IPS-NIHi7 (cell line): ENCODE data around the gene FHIT.

ENCODE experiments used
- DNase-seq: peaks from one replicate; pipeline ENCODE4 v3.0.0; 2012; ENCODE audit warnings: mixed read lengths; ENCODE audit errors: extremely low spot score

FHIT gene

GRCh38 chr3:60414011-60414410 lies 837.2 kb downstream of the FHIT start:
- DNase-seq: no peak

- DNase-seq: no peak
Observed at GRCh38 chr3:60413551-60413950, 837.7 kb downstream of the FHIT start.

DNA sequence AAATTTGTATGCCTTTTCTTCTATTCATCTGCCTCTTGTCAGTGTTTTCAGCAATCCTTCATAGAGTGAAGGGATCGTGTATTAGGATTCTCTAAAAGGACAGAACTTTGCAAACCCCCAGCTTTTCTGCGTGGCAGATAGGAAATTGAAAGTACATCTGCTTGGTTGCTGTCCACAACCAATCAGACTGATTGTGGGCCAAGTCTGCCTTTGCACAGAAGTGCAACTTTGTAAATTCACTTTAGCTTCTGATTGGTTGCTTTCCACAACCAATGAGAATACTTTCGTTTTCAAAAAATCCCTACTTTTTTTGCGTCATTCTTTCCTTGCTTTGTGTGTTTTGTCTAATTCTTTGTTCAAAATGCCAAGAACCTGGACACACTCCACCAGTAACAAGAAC lies 847.4 kb downstream of the FHIT start:
- DNase-seq: no peak

- DNase-seq: no peak
Observed at GRCh38 chr3:60402931-60403330, 848.3 kb downstream of the FHIT start.

GRCh38 chr3:60399861-60400845 lies 851.1 kb downstream of the FHIT start:
- DNase-seq: no peak

- DNase-seq: no peak
Observed at GRCh38 chr3:60399292-60399691, 852.0 kb downstream of the FHIT start.

DNA sequence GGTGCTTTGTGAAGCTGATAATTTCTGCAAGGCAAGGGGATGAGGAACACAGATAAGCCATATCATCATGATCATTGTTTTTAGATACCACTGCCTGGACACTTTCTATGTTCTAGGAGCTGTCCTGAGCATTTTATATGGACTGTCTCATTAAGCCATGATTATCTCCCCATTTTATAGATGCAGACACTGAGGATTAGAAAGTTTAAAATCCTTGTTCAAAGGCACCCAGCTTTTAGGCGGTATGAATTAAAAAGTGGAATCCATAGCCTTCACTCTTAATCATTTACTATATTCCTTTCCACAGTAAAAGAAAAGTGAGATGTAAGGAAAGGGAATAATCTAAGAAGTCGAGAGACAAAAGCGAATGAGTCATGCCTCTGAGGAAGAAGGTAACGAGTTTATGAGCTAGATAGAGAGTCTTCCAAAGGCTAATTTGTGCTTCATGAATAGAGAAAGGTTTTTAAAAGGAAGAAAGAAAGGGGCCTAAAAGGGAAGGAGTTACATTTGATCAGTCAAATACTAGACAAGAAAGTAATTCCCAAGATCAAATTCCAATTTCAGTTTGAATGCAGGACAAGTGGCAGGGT lies 856.0 kb downstream of the FHIT start:
- DNase-seq: no peak

DNA sequence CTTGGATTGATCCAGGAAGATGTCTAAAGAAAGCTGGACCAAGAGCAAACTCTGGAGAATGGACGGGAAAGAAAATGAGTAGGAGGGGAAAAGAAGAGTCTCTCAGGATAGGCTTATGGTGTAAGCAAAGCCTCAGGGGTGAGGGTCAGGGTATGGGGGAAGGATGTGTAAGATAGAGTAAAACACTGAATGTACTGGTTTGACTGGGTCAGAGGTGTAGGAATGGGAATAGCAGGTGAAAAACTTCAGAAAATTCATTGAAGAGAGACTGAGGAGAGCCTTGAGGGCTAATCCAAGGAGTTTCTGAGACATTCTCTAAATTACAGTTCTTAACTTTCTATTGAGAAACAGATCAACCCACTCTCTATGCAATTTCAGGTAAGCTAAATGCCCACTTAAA lies 857.3 kb downstream of the FHIT start:
- DNase-seq: no peak

- no peak for DNase-seq
Observed at GRCh38 chr3:60392501-60392900, 858.8 kb downstream of the FHIT start.

DNA sequence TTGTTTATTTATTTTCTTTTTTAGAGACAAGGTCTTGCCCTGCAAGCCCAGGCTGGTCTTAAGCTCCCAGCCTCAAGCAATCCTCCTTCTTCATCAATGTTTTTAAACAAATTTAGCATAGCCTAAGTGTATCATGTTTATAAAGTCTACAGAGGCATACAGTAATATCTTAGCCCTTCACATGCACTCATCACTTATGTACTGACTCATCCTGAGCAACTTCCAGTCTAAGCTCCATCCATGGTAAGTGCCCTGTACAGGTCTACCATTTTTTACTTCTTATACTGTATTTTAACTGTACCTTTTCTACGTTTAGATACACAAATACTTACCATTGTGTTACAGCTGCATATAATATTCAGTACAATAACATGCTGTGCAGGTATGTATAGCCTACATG lies 860.0 kb downstream of the FHIT start:
- no peak for DNase-seq

GRCh38 chr3:60388731-60389130 lies 862.5 kb downstream of the FHIT start:
- DNase-seq: no peak

DNA sequence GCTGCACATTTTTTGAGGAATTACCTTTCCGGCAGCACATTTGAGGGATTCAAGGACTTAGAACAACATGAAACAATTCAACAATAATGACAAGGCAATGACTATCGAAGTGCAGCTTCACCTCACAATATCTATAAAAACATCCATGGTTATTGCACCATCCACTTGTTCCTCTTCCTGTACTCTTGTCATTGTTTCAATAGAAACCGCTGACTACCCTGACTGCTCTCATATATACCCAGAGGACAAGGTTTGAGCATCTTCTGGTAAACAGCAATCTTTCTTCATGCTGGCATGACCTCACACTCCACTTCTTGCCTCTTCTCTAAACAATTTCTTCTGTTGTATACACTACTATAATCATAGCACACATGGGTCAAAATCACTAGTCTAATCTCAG lies 864.9 kb downstream of the FHIT start:
- no peak for DNase-seq

GRCh38 chr3:60384341-60384740 lies 866.9 kb downstream of the FHIT start:
- no peak for DNase-seq

- no peak for DNase-seq
Observed at GRCh38 chr3:60383345-60383744, 867.9 kb downstream of the FHIT start.

DNA sequence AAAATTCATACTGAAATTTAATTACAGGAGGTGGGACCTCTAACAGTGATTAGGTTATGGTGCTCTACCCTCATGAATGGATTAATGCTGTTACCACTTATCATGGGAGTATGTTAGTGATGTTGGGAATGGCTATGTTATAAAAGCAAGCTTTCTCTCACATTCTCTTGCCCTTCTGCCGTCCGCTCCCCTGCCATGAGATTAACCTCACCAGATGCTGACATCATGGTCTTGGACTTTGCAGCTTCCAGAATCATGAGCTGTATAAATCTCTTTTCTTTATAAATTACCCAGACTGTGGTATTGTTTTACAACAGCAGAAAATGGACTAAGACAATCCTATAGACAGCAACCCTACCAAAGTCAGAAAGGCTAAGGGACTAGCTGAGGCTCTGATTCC lies 884.8 kb downstream of the FHIT start:
- no peak for DNase-seq

DNA sequence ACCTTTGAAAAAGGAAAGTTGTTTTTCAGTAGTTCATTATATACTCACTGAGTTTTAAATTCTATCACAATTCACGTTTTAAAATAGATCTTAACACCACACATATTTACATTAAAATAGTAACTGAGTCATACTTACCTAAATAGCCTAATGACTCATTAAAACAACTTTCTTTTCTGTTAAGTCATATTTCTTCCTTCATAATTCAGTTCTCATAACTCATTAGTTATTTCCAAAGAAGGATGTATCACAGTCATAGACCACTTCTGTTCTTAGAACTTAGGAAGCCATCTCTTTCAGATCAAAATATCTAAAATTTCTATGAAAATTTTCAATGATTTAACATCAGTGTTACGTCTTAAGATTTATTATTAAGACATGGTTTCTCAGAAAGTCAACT lies 885.9 kb downstream of the FHIT start:
- DNase-seq: no peak

DNA sequence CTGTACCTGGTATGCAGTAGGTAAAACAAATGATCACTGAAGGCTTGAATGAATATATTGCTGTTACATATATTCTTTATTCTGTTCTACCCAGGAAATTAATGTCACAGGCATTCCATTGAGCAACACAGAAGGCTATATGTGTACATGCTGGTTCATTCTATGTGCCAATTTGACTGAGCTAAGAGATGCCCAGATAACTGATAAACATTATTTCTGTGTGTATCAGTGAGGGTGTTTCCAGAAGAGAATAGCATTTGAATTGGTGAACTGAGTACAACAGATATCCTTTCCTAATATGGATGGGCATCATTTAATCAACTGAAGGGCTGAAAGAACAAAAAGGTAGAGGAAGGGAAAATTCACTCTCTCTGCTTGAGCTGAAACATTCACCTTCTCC lies 886.8 kb downstream of the FHIT start:
- no peak for DNase-seq

GRCh38 chr3:60363817-60364216 lies 887.4 kb downstream of the FHIT start:
- DNase-seq: no peak

- no peak for DNase-seq
Observed at GRCh38 chr3:60355825-60356224, 895.4 kb downstream of the FHIT start.

- no peak for DNase-seq
Observed at GRCh38 chr3:60351481-60351880, 899.8 kb downstream of the FHIT start.

GRCh38 chr3:60344340-60344739 lies 906.9 kb downstream of the FHIT start:
- DNase-seq: no peak

GRCh38 chr3:60343831-60344230 lies 907.4 kb downstream of the FHIT start:
- no peak for DNase-seq

GRCh38 chr3:60339304-60339703 lies 911.9 kb downstream of the FHIT start:
- DNase-seq: no peak
